ENCODE results near the gene CTIF. TPM values are rescaled to one million over a fixed set of nuclear protein-coding genes. Genes with fewer than 3 reads are reported as not detected.
A peak's percentile ranks its signal among the peaks of the same experiment; 100 is the strongest.

The CTIF gene
- polyA plus RNA-seq, 3 donors = 0.38 to 8.7 (median 1.2) TPM

GRCh38 chr18:48541747-48542400, 3.0 kb downstream of the CTIF start:
- no peak for DNase-seq
- H3K4me2 ChIP-seq (replicated peaks; ENCODE audit: extremely low read depth, low read length, poor library complexity, severe bottlenecking) = peak overlapping the region; percentile 100
- H4K20me1 ChIP-seq (ENCODE audit: insufficient read depth, low read length) = peaks cover 54% of the 10 kb centered on the region
- peaks cover 29 to 43% of the 10 kb centered on the region in 2 donors for H3K4me1 ChIP-seq (ENCODE audit: control insufficient read depth in 1 of 2, insufficient read depth in 2 of 2, low read length in 2 of 2)
- H2AFZ ChIP-seq (ENCODE audit: insufficient read depth, low read depth, low read length, poor library complexity, severe bottlenecking) = no peak overlapping the region
- peaks cover 0 to 2% (median 0%) of the 10 kb centered on the region in 7 donors for H3K9me3 Mint-ChIP-seq
- H3K79me2 ChIP-seq (ENCODE audit: insufficient read depth, low read length) = peaks cover 4% of the 10 kb centered on the region
- H3K4me3 ChIP-seq (replicated peaks in 1 of 3; ENCODE audit: low read depth in 2 of 3, low read length in 3 of 3) = peak overlapping the region in 2 of 3 experiments; percentile 84 to 94
- peak overlapping the region; percentile 92 to 94 for H3K4me3 Mint-ChIP-seq
- intact Hi-C loops (cut with micrococcal nuclease) = no loop called here
- WGBS (ENCODE audit: insufficient coverage) = no CpG with 5 or more reads among the region's 4 CpGs
- no peaks in the 10 kb centered on the region for H3K36me3 ChIP-seq (replicated peaks in 1 of 2; ENCODE audit: control insufficient read depth in 1 of 2, insufficient read depth in 2 of 2, low read length in 2 of 2)
- H3K27me3 Mint-ChIP-seq (ENCODE audit: low read depth in 3 of 3) = peaks cover 5 to 21% (median 9%) of the 10 kb centered on the region in 3 donors
- peaks cover 0 to 16% of the 10 kb centered on the region in 2 donors for H3K36me3 Mint-ChIP-seq
- H3K27me3 ChIP-seq (ENCODE audit: control insufficient read depth in 2 of 2, insufficient read depth in 2 of 2, low read length in 2 of 2) = peaks cover 0 to 4% of the 10 kb centered on the region in 2 donors
- no peak overlapping the region for H3K9ac ChIP-seq (ENCODE audit: insufficient read depth, low read length, poor library complexity, severe bottlenecking)
- H3K9me3 ChIP-seq (replicated peaks in 1 of 2; ENCODE audit: control insufficient read depth in 1 of 2, insufficient read depth in 1 of 2, low read length in 2 of 2) = no peaks in the 10 kb centered on the region
- H3K27ac ChIP-seq (ENCODE audit: low read depth in 1 of 2, low read length in 2 of 2) = peak overlapping the region in 1 of 2 donors; percentile 20
- H3K27ac Mint-ChIP-seq = peak overlapping the region in 2 of 7 donors; percentile 72 to 83
- TF ChIP-seq, protein P1, sequence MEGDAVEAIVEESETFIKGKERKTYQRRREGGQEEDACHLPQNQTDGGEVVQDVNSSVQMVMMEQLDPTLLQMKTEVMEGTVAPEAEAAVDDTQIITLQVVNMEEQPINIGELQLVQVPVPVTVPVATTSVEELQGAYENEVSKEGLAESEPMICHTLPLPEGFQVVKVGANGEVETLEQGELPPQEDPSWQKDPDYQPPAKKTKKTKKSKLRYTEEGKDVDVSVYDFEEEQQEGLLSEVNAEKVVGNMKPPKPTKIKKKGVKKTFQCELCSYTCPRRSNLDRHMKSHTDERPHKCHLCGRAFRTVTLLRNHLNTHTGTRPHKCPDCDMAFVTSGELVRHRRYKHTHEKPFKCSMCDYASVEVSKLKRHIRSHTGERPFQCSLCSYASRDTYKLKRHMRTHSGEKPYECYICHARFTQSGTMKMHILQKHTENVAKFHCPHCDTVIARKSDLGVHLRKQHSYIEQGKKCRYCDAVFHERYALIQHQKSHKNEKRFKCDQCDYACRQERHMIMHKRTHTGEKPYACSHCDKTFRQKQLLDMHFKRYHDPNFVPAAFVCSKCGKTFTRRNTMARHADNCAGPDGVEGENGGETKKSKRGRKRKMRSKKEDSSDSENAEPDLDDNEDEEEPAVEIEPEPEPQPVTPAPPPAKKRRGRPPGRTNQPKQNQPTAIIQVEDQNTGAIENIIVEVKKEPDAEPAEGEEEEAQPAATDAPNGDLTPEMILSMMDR (IDR thresholded peaks at IDR 0.05) = no peak
- H3K4me1 Mint-ChIP-seq = peaks cover 23% of the 10 kb centered on the region

DNA sequence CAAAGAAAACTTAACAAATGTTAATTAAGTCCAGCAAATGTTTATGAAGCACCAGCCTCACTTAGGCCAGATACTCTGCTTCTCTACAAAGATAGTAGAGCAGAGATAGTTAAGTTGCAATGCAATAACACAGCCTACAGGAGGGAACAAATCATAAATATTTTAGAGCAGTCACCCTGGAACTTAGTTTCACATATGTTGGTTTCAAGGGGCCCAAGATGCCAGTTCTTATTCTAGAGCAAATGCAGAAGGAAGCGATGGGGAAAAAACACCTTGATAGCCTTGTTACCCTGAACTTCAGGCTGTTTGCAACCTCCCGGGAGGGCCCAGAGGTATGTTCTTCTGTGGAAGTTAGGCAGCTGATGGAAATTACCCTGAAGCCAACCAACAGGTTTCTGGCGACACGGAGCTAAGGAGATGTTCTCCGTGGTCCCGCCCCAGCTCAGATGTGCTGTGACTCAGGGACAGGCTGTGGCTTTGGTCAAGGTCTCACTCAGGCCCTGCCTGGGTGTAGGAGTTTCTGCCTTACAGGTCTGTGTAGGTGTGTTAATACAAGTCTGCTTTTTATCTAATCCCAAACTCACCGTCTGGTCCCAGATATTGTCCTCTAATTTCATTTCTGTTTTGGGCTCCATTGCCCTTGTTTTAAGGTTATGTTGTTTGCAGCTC, 3.8 kb downstream of the CTIF start:
- H3K27me3 Mint-ChIP-seq (ENCODE audit: low read depth in 3 of 3) = peaks cover 5 to 21% (median 13%) of the 10 kb centered on the region in 3 donors

More for the DNA sequence above, 3.8 kb downstream of the CTIF start:
- H3K4me1 Mint-ChIP-seq = peaks cover 24% of the 10 kb centered on the region
- intact Hi-C loops (cut with micrococcal nuclease) = no loop called here
- H2AFZ ChIP-seq (ENCODE audit: insufficient read depth, low read depth, low read length, poor library complexity, severe bottlenecking) = no peak overlapping the region
- H4K20me1 ChIP-seq (ENCODE audit: insufficient read depth, low read length) = peaks cover 62% of the 10 kb centered on the region
- H3K9ac ChIP-seq (ENCODE audit: insufficient read depth, low read length, poor library complexity, severe bottlenecking) = no peak overlapping the region
- H3K4me1 ChIP-seq (ENCODE audit: control insufficient read depth in 1 of 2, insufficient read depth in 2 of 2, low read length in 2 of 2) = peaks cover 29 to 44% of the 10 kb centered on the region in 2 donors
- 100% methylated on average over 1 of the region's 7 CpGs for WGBS (ENCODE audit: insufficient coverage)
- DNase-seq = no peak
- no peak overlapping the region for H3K4me3 ChIP-seq (replicated peaks in 1 of 3; ENCODE audit: low read depth in 2 of 3, low read length in 3 of 3)
- H3K4me2 ChIP-seq (replicated peaks; ENCODE audit: extremely low read depth, low read length, poor library complexity, severe bottlenecking) = no peak overlapping the region
- H3K27ac Mint-ChIP-seq = no peak overlapping the region
- TF ChIP-seq, protein P1 (IDR thresholded peaks at IDR 0.05) = no peak
- peaks cover 4% of the 10 kb centered on the region for H3K79me2 ChIP-seq (ENCODE audit: insufficient read depth, low read length)
- no peak overlapping the region for H3K27ac ChIP-seq (ENCODE audit: low read depth in 1 of 2, low read length in 2 of 2)
- H3K4me3 Mint-ChIP-seq = no peak overlapping the region
- no peaks in the 10 kb centered on the region for H3K9me3 ChIP-seq (replicated peaks in 1 of 2; ENCODE audit: control insufficient read depth in 1 of 2, insufficient read depth in 1 of 2, low read length in 2 of 2)
- no peaks in the 10 kb centered on the region for H3K36me3 ChIP-seq (replicated peaks in 1 of 2; ENCODE audit: control insufficient read depth in 1 of 2, insufficient read depth in 2 of 2, low read length in 2 of 2)
- peaks cover 0 to 2% (median 0%) of the 10 kb centered on the region in 7 donors for H3K9me3 Mint-ChIP-seq
- peaks cover 0 to 18% of the 10 kb centered on the region in 2 donors for H3K36me3 Mint-ChIP-seq
- peaks cover 0 to 4% of the 10 kb centered on the region in 2 donors for H3K27me3 ChIP-seq (ENCODE audit: control insufficient read depth in 2 of 2, insufficient read depth in 2 of 2, low read length in 2 of 2)
